ENCODE data around the gene PHF10.

The PHF10 gene

DNA sequence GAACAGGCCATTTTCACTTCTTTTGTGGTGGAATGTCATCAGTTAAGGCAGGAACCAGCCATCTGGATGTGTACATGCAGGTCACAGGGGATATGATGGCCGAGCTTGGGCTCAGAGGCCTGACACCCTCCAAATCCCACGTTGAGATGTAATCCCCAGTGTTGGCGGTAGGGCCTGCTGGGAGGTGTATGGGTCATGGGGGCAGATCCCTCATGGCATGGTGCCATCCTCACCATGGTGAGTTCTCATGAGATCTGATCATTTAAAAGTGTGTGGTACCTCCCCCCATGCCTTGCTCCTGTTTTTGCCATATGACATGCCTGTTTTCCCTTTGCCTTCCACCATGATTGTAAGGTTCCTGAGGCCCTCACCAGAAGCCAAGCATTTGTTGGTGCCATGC lies 49.3 kb downstream of the PHF10 start:
- TF ChIP-seq, protein P1, sequence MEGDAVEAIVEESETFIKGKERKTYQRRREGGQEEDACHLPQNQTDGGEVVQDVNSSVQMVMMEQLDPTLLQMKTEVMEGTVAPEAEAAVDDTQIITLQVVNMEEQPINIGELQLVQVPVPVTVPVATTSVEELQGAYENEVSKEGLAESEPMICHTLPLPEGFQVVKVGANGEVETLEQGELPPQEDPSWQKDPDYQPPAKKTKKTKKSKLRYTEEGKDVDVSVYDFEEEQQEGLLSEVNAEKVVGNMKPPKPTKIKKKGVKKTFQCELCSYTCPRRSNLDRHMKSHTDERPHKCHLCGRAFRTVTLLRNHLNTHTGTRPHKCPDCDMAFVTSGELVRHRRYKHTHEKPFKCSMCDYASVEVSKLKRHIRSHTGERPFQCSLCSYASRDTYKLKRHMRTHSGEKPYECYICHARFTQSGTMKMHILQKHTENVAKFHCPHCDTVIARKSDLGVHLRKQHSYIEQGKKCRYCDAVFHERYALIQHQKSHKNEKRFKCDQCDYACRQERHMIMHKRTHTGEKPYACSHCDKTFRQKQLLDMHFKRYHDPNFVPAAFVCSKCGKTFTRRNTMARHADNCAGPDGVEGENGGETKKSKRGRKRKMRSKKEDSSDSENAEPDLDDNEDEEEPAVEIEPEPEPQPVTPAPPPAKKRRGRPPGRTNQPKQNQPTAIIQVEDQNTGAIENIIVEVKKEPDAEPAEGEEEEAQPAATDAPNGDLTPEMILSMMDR (conservative IDR thresholded peaks at IDR 0.05; ENCODE audit: low read depth, low read length), result no peak
- Histone ChIP-seq H2AFZ (ENCODE audit: low read depth) (no peak overlapping the region), H4K20me1 (ENCODE audit: insufficient read depth) (no peaks in the 10 kb centered on the region), H3K79me2 (ENCODE audit: insufficient read depth, low read depth) (no peaks in the 10 kb centered on the region), H3K4me2 (no peak overlapping the region), H3K36me3 (ENCODE audit: insufficient read depth) (no peaks in the 10 kb centered on the region), H3K4me3 (IDR thresholded peaks at IDR 0.05; ENCODE audit: insufficient read depth, low read depth, low read length) (no peak overlapping the region), H3K27me3 (ENCODE audit: insufficient read depth, low read depth) (no peaks in the 10 kb centered on the region), H3K4me1 (ENCODE audit: low read depth, poor library complexity, severe bottlenecking) (no peaks in the 10 kb centered on the region), H3K27ac (no peak overlapping the region), H3K9ac (no peak overlapping the region)

DNA sequence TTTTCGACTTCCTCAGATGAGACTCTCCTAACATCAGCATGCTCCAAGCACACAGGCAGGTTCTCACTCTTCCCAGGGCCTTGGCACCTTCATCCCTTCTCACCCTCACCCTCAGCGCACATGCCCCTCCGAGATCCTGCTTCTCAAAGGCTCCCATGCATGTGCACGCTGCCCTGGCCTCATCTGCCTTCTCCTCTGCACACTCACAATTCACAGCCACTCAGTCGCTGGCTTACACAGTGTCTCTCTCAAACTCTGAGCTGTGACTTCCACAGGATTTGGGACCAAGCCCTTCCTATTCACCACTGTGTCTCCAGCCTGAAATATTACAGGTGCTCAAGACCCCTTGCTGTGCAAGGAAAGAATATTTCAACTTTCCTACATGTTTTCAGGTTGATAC lies 52.7 kb downstream of the PHF10 start:
- Histone ChIP-seq H2AFZ (ENCODE audit: low read depth) (no peak overlapping the region), H3K4me2 (no peak overlapping the region), H3K27me3 (ENCODE audit: insufficient read depth, low read depth) (no peaks in the 10 kb centered on the region), H3K27ac (no peak overlapping the region), H3K79me2 (ENCODE audit: insufficient read depth, low read depth) (no peaks in the 10 kb centered on the region), H3K4me3 (IDR thresholded peaks at IDR 0.05; ENCODE audit: insufficient read depth, low read depth, low read length) (no peak overlapping the region), H3K9ac (no peak overlapping the region), H4K20me1 (ENCODE audit: insufficient read depth) (no peaks in the 10 kb centered on the region), H3K36me3 (ENCODE audit: insufficient read depth) (no peaks in the 10 kb centered on the region; the same call in 1 of the 2 replicates), H3K4me1 (ENCODE audit: low read depth, poor library complexity, severe bottlenecking) (no peaks in the 10 kb centered on the region)
- TF ChIP-seq, protein P1 (conservative IDR thresholded peaks at IDR 0.05; ENCODE audit: low read depth, low read length), result no peak

DNA sequence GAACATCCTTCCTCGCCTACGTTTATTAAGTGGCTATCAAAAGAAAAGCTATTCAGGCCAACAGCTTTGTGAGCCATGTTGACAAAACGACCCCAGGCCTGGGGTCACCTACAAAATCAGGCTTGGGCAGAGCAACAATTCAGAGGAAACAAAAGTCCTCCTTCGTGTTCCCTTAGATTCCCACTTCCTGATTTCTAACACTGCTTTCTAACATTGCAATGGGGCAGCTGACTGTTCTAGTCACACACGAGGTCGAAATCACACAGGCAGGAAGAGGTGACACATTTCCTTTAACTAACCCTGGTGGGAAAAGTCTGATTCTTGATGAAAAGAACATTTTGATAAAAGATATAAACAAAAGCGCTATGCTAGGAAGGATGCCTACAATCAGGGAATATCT lies 54.4 kb downstream of the PHF10 start:
- Histone ChIP-seq H3K4me1 (ENCODE audit: low read depth, poor library complexity, severe bottlenecking) (no peaks in the 10 kb centered on the region), H3K36me3 (ENCODE audit: insufficient read depth) (no peaks in the 10 kb centered on the region; the same call in 1 of the 2 replicates), H3K27ac (no peak overlapping the region), H3K4me3 (IDR thresholded peaks at IDR 0.05; ENCODE audit: insufficient read depth, low read depth, low read length) (no peak overlapping the region), H3K27me3 (ENCODE audit: insufficient read depth, low read depth) (no peaks in the 10 kb centered on the region), H3K9ac (no peak overlapping the region), H2AFZ (ENCODE audit: low read depth) (no peak overlapping the region), H3K4me2 (no peak overlapping the region), H4K20me1 (ENCODE audit: insufficient read depth) (no peaks in the 10 kb centered on the region), H3K79me2 (ENCODE audit: insufficient read depth, low read depth) (no peaks in the 10 kb centered on the region)
- TF ChIP-seq, protein P1 (conservative IDR thresholded peaks at IDR 0.05; ENCODE audit: low read depth, low read length), result no peak

DNA sequence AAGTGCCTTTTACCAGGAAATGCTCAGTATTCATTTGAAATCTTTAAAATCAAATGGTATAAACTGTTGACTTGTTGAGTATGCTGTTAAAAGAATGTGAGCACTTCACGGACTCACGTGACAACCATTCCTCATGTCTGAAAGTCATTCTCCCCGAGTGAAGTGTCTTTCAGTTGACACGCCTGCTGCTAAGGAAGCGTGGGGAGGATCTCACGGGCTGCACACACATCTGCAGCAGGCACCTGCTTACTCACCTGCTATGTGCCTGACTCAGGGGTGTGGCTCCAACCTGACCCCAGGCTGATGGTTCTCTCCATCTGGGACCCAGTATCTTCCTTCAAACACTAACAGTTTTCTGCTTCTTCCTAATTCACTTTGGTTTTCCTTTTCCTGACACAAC lies 55.2 kb downstream of the PHF10 start:
- no peaks in the 10 kb centered on the region; the same call in 1 of the 2 replicates for H3K36me3 ChIP-seq (ENCODE audit: insufficient read depth)
- H3K4me1 ChIP-seq (ENCODE audit: low read depth, poor library complexity, severe bottlenecking), result no peaks in the 10 kb centered on the region
- no peak overlapping the region for H2AFZ ChIP-seq (ENCODE audit: low read depth)
- no peak overlapping the region for H3K4me3 ChIP-seq (IDR thresholded peaks at IDR 0.05; ENCODE audit: insufficient read depth, low read depth, low read length)
- H3K79me2 ChIP-seq (ENCODE audit: insufficient read depth, low read depth), result no peaks in the 10 kb centered on the region
- no peaks in the 10 kb centered on the region for H4K20me1 ChIP-seq (ENCODE audit: insufficient read depth)
- TF ChIP-seq, protein P1 (conservative IDR thresholded peaks at IDR 0.05; ENCODE audit: low read depth, low read length), result no peak
- no peak overlapping the region for H3K27ac ChIP-seq
- H3K27me3 ChIP-seq (ENCODE audit: insufficient read depth, low read depth), result no peaks in the 10 kb centered on the region
- no peak overlapping the region for H3K9ac ChIP-seq
- H3K4me2 ChIP-seq, result no peak overlapping the region
